NCI-H1930 (cell line): ENCODE results near the gene DNALI1.
"Not testable (repeated sequence)": the region's sequence is repeated elsewhere in the genome, so short reads cannot be mapped to it uniquely, and the experiment has no call there.

ENCODE experiments used
- DNase-seq, 2 experiments: peaks; one replicate each; lab custom pipeline; 2025; lab: John Stamatoyannopoulos, UW

The DNALI1 gene

GRCh38 chr1:37556712-37557196 is at the start of gene DNALI1:
Gene DNALI1, plus strand, starts transcription at chr1:37556940. Its CDS starts 55 bp downstream, at chr1:37556995.
- peak; percentile 75 to 86 for DNase-seq

GRCh38 chr1:37509181-37509580 is 47.6 kb upstream of the DNALI1 start:
- no peak for DNase-seq

DNA sequence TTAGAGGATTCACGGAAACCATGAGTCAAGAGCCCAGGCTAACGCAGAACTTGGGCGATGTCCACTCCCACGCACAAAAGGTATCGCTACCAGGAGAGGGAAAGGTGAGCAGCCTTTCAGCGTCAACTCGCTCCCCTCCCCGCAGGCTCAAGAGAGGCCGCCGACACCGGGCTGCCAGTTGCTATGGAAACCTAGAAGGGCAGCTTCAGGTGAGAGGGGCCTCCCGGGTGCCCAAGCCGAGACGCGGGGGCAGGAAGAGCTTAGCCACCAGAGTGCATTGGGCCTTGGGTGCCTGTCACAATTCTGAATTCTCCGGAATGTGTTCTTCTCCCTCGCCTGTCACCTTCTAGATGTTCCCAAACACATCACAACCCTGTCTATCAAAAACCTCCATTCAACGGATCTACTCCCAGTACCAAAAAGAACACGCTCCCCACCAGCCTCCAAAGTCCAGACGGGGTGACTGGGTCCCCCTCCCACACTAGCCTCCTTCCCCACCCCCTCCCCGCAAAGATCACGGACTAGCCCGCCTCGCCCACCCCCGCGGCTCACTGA is 42.9 kb upstream of the DNALI1 start:
- DNase-seq = peak in 1 of 2 experiments; percentile 3

- peak; percentile 71 to 89 for DNase-seq
These were observed 42.2 kb upstream of the DNALI1 start, which contains the start of gene MEAF6 for GRCh38 chr1:37514350-37515184. Gene MEAF6, minus strand, starts transcription at chr1:37514766. Its CDS starts 20 bp downstream, at chr1:37514746.

- no peak for DNase-seq
These were observed 41.3 kb upstream of the DNALI1 start for GRCh38 chr1:37515185-37516034.

GRCh38 chr1:37517569-37517968 is 39.2 kb upstream of the DNALI1 start:
- no peak for DNase-seq

- not testable (repeated sequence) for DNase-seq
These were observed 38.5 kb upstream of the DNALI1 start for GRCh38 chr1:37518241-37518640.

DNA sequence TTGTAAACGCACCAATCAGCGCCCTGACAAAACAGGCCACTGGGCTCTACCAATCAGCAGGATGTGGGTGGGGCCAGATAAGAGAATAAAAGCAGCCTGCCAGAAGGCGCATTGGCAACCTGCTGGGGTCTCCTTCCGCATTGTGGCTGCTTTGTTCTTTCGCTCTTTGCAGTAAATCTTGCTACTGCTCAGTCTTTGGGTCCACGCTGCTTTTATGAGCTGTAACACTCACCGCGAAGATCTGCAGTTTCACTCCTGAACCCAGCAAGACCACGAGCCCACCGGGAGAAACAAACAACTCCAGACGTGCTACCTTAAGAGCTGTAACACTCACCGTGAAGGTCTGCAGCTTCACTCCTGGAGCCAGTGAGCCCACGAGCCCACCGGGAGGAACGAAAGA is 37.8 kb upstream of the DNALI1 start:
- DNase-seq = not testable (repeated sequence)

- no peak for DNase-seq
These were observed 37.1 kb upstream of the DNALI1 start for GRCh38 chr1:37519613-37520012.

GRCh38 chr1:37529888-37530287 is 26.9 kb upstream of the DNALI1 start:
- not testable (repeated sequence) for DNase-seq

- not testable (repeated sequence) for DNase-seq
These were observed 24.2 kb upstream of the DNALI1 start for GRCh38 chr1:37532418-37533156.

- DNase-seq = no peak
These were observed 23.2 kb upstream of the DNALI1 start for GRCh38 chr1:37533317-37534093.

GRCh38 chr1:37537378-37537777 is 19.4 kb upstream of the DNALI1 start:
- DNase-seq = no peak

DNA sequence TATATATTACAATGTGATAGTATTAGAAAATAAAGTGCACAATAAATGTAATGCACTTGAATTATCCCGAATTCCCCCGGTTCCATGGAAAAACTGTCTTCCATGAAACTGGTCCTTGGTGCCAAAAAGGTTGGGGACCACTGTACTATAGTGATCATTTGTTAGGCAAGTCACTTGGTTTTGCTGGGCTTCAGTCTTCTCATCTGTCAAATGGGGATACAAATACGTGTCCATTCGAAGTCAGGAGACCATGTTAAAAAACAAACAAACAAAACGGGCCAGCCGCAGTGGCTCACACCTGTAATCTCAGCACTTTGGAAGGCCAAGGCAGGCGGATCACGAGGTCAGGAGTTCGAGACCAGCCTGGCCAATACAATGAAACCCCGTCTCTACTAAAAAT is 17.6 kb upstream of the DNALI1 start:
- DNase-seq = not testable (repeated sequence)

GRCh38 chr1:37540036-37540785 is 16.5 kb upstream of the DNALI1 start:
- no peak for DNase-seq

DNA sequence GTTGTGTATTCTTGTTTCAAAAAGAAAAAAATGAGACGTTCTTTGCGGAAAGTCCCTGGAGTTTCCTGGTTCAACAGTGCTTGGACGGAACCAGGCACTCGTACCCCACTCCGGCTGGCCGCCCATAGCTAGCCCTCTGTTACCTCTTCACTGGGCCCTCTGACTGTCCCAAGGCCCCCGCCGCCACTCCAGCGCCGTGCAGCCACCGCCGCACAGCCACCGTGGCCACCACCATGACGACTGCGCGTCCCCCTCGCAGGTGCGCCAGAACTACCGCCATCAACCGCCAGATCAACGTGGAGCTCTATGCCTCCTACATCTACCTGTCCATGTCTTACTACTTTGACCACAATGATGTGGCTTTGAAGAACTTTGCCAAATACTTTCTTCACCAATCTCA is 12.2 kb upstream of the DNALI1 start:
- DNase-seq = no peak

DNA sequence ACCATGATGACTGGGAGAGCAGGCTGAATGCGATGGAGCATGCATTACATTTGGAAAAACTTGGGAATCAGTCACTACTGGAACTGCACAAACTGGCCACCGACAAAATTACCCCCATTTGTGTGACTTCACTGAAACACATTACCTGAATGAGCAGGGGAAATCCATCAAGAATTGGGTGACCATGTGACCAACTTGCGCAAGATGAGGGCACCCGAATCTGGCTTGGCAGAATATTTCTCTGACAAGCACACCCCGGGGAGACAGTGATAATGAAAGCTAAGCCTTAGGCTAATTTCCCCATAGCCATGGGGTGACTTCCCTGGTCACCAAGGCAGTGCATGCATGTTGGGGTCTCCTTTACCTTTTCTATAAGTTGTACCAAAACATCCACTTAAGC is 11.7 kb upstream of the DNALI1 start:
- no peak for DNase-seq

- no peak for DNase-seq
These were observed 7.4 kb upstream of the DNALI1 start for GRCh38 chr1:37549341-37549740.

GRCh38 chr1:37553598-37553926 is 3.2 kb upstream of the DNALI1 start:
- DNase-seq = no peak
